Measurements from ENCODE around the gene RNF103. TPM values are rescaled to one million over a fixed set of nuclear protein-coding genes. Genes with fewer than 3 reads are reported as not detected.

Gene RNF103
- total RNA-seq, 1 experiment from 2014 or later: 12.4 TPM

GRCh38 chr2:86622519-86623042, 1.1 kb downstream of the RNF103 start:
- no peaks in the 10 kb centered on the region for H3K9me3 Mint-ChIP-seq (ENCODE audit: unreplicated experiment)
- peak; percentile 42 for DNase-seq (ENCODE audit: unreplicated experiment)
- intact Hi-C loops (cut with micrococcal nuclease): loop anchor here (2.0 to 10.0 kb wide), 5 partner anchors 60 to 398 kb away; partner anchors contain the start of genes CHMP3 and KDM3A

GRCh38 chr2:86621280-86621943, 2.3 kb downstream of the RNF103 start:
- TF ChIP-seq, protein P1, sequence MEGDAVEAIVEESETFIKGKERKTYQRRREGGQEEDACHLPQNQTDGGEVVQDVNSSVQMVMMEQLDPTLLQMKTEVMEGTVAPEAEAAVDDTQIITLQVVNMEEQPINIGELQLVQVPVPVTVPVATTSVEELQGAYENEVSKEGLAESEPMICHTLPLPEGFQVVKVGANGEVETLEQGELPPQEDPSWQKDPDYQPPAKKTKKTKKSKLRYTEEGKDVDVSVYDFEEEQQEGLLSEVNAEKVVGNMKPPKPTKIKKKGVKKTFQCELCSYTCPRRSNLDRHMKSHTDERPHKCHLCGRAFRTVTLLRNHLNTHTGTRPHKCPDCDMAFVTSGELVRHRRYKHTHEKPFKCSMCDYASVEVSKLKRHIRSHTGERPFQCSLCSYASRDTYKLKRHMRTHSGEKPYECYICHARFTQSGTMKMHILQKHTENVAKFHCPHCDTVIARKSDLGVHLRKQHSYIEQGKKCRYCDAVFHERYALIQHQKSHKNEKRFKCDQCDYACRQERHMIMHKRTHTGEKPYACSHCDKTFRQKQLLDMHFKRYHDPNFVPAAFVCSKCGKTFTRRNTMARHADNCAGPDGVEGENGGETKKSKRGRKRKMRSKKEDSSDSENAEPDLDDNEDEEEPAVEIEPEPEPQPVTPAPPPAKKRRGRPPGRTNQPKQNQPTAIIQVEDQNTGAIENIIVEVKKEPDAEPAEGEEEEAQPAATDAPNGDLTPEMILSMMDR (IDR thresholded peaks at IDR 0.05; ENCODE audit: unreplicated experiment): no peak
- Mint-ChIP-seq H3K9me3 (ENCODE audit: unreplicated experiment) (no peaks in the 10 kb centered on the region), H3K4me1 (ENCODE audit: insufficient read depth, unreplicated experiment) (peaks cover 6% of the 10 kb centered on the region), H3K4me3 (ENCODE audit: unreplicated experiment) (peak overlapping the region; percentile 95), H3K36me3 (ENCODE audit: insufficient read depth, unreplicated experiment) (peaks cover 40% of the 10 kb centered on the region), H3K27ac (ENCODE audit: low read depth, unreplicated experiment) (peak overlapping the region; percentile 98), H3K27me3 (ENCODE audit: insufficient read depth, unreplicated experiment) (no peaks in the 10 kb centered on the region)
- POLR2A ChIA-PET: interaction anchor here (0.6 to 5.7 kb wide), 15 partner anchors 11 to 515 kb away, joined by 3 to 80 read pairs (median 6); partner anchors contain the start of genes CHMP3, IMMT, KDM3A and MRPL35
- no TSS peak for BruUV-seq (replicated peaks)
- peak; percentile 15 for DNase-seq (ENCODE audit: unreplicated experiment)
- CTCF ChIA-PET: interaction anchor here (1.1 kb wide), 1 partner anchor 143 kb away, joined by 3 read pairs; no protein-coding TSS in a partner anchor
- intact Hi-C loops (cut with micrococcal nuclease): loop anchor here (5.0 to 10.0 kb wide), 4 partner anchors 124 to 397 kb away; partner anchors contain the start of gene KDM3A

More at GRCh38 chr2:86622519-86623042, 1.1 kb downstream of the RNF103 start:
- H3K36me3 Mint-ChIP-seq (ENCODE audit: insufficient read depth, unreplicated experiment): peaks cover 30% of the 10 kb centered on the region
- ChIA-PET POLR2A (interaction anchor here (0.6 to 5.7 kb wide), 23 partner anchors 12 to 516 kb away, joined by 3 to 80 read pairs (median 6); partner anchors contain the start of genes CHMP3, IMMT, KDM3A and MRPL35), CTCF (interaction anchor here (0.7 to 1.6 kb wide), 6 partner anchors 42 to 1748 kb away, joined by 3 to 7 read pairs (median 3); no protein-coding TSS in a partner anchor)
- peak overlapping the region; percentile 95 for H3K4me3 Mint-ChIP-seq (ENCODE audit: unreplicated experiment)
- BruUV-seq (replicated peaks): no TSS peak
- H3K4me1 Mint-ChIP-seq (ENCODE audit: insufficient read depth, unreplicated experiment): peaks cover 6% of the 10 kb centered on the region
- TF ChIP-seq, protein P1 (IDR thresholded peaks at IDR 0.05; ENCODE audit: unreplicated experiment): no peak
- no peaks in the 10 kb centered on the region for H3K27me3 Mint-ChIP-seq (ENCODE audit: insufficient read depth, unreplicated experiment)
- H3K27ac Mint-ChIP-seq (ENCODE audit: low read depth, unreplicated experiment): peak overlapping the region; percentile 98

DNA sequence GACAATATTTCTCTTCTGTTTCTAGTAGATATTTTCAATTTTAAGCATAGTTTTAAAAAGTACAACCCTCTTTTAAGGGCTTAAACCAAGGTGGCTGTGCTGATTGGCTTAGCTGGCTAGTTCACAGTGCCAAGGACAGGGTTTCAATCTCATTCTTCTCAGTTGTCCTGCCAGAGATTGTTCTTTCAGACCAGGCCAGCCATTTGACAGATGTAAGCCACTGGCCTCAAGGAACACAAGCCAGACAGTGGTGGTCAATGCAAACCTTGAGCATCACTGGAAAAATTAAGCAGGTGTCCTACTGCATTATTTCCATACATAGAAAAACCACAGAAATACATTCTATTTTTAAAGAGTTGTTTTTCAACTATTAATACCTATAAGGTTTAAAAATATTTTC, 5.9 kb downstream of the RNF103 start:
- POLR2A ChIA-PET: interaction anchor here (0.9 to 5.7 kb wide), 4 partner anchors 8 to 176 kb away, joined by 3 to 80 read pairs (median 4); partner anchors contain the start of genes CHMP3 and KDM3A
- Mint-ChIP-seq H3K9me3 (ENCODE audit: unreplicated experiment) (no peaks in the 10 kb centered on the region), H3K27ac (ENCODE audit: low read depth, unreplicated experiment) (no peak overlapping the region), H3K36me3 (ENCODE audit: insufficient read depth, unreplicated experiment) (peaks cover 53% of the 10 kb centered on the region), H3K4me1 (ENCODE audit: insufficient read depth, unreplicated experiment) (peaks cover 11% of the 10 kb centered on the region), H3K4me3 (ENCODE audit: unreplicated experiment) (no peak overlapping the region), H3K27me3 (ENCODE audit: insufficient read depth, unreplicated experiment) (no peaks in the 10 kb centered on the region)
- BruUV-seq (replicated peaks): no TSS peak
- intact Hi-C loops (cut with micrococcal nuclease): no loop called here
- CTCF ChIA-PET: interaction anchor here (0.5 kb wide), 1 partner anchor 35 kb away, joined by 5 read pairs; no protein-coding TSS in a partner anchor
- TF ChIP-seq, protein P1 (IDR thresholded peaks at IDR 0.05; ENCODE audit: unreplicated experiment): no peak
- DNase-seq (ENCODE audit: unreplicated experiment): no peak

DNA sequence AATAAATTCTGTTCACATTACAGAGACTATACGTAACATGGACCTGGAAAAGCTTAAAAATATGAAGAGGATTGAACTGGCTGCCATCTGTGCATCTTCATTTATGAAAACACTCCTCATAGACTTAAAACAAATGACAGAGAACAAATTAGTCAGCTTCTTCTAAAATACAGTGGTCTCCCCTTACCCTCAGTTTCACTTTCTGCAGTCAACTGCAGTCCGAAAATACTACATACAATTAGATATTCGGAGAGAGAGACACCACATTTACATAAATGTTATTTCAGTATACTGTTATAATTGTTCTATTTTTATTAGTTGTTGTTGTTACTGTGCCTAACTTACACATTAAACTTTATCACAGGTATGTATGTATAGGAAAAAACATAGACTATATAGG, 6.5 kb downstream of the RNF103 start:
- no peak for DNase-seq (ENCODE audit: unreplicated experiment)
- intact Hi-C loops (cut with micrococcal nuclease): no loop called here
- H3K36me3 Mint-ChIP-seq (ENCODE audit: insufficient read depth, unreplicated experiment): peaks cover 53% of the 10 kb centered on the region
- POLR2A ChIA-PET: interaction anchor here (1.1 to 1.3 kb wide), 2 partner anchors 54 to 174 kb away, joined by 3 to 4 read pairs; partner anchors contain the start of gene CHMP3
- H3K4me1 Mint-ChIP-seq (ENCODE audit: insufficient read depth, unreplicated experiment): peaks cover 11% of the 10 kb centered on the region
- no peaks in the 10 kb centered on the region for H3K27me3 Mint-ChIP-seq (ENCODE audit: insufficient read depth, unreplicated experiment)
- H3K27ac Mint-ChIP-seq (ENCODE audit: low read depth, unreplicated experiment): no peak overlapping the region
- CTCF ChIA-PET: interaction anchor here (0.5 to 0.6 kb wide), 2 partner anchors 34 to 165 kb away, joined by 3 to 5 read pairs; no protein-coding TSS in a partner anchor
- no peaks in the 10 kb centered on the region for H3K9me3 Mint-ChIP-seq (ENCODE audit: unreplicated experiment)
- BruUV-seq (replicated peaks): no TSS peak
- TF ChIP-seq, protein P1 (IDR thresholded peaks at IDR 0.05; ENCODE audit: unreplicated experiment): no peak
- no peak overlapping the region for H3K4me3 Mint-ChIP-seq (ENCODE audit: unreplicated experiment)
